Measurements from ENCODE around the gene RAPGEF5. TPM values are rescaled to one million over a fixed set of nuclear protein-coding genes. Genes with fewer than 3 reads are reported as not detected.

The RAPGEF5 gene
- total and polyA plus RNA-seq, 2 experiments from 2014 or later: 0.11 to 0.86 TPM

GRCh38 chr7:22346383-22347107 is 10.4 kb downstream of the RAPGEF5 start:
- no peaks in the 10 kb centered on the region for H3K27me3 ChIP-seq (replicated peaks; ENCODE audit: insufficient read depth)
- H4K20me1 ChIP-seq (ENCODE audit: insufficient read depth): no peaks in the 10 kb centered on the region
- H3K9me3 ChIP-seq (ENCODE audit: low read depth): no peaks in the 10 kb centered on the region
- no peak overlapping the region for H3K4me3 ChIP-seq
- in situ Hi-C loops (cut with MboI): no loop called here
- peaks cover 5% of the 10 kb centered on the region for H3F3A ChIP-seq (ENCODE audit: insufficient read depth)
- H3K9ac ChIP-seq: no peak overlapping the region
- 44 to 53% methylated on average over 2 of the region's 2 CpGs for WGBS, 2 experiments (ENCODE audit: low coverage in 1 of 2, low lambda C conversion rate in 2 of 2, missing lambda C conversion rate in 2 of 2)
- TF ChIP-seq EZH2phosphoT487 (IDR thresholded peaks at IDR 0.05; ENCODE audit: insufficient read depth, low read depth) (no peak), EZH2 (IDR thresholded peaks at IDR 0.05; ENCODE audit: insufficient read depth, poor library complexity, severe bottlenecking) (no peak)
- no peaks in the 10 kb centered on the region for H3K79me2 ChIP-seq (ENCODE audit: insufficient read depth)
- no peaks in the 10 kb centered on the region for H3K9me2 ChIP-seq (ENCODE audit: insufficient read depth)
- peak; percentile 39 for DNase-seq
- H3K27ac ChIP-seq: no peak overlapping the region
- H3K4me1 ChIP-seq (ENCODE audit: insufficient read depth): peaks cover 25% of the 10 kb centered on the region
- H2AFZ ChIP-seq: no peak overlapping the region; the same call in 1 of the 2 replicates
- no peaks in the 10 kb centered on the region for H3K36me3 ChIP-seq (ENCODE audit: low read depth)
- H3K4me2 ChIP-seq (ENCODE audit: unreplicated experiment): no peak overlapping the region

- Histone ChIP-seq H3K79me2 (ENCODE audit: insufficient read depth) (no peaks in the 10 kb centered on the region), H2AFZ (no peak overlapping the region), H3K4me1 (ENCODE audit: insufficient read depth) (peaks cover 13% of the 10 kb centered on the region), H3K27ac (no peak overlapping the region), H3K4me2 (ENCODE audit: unreplicated experiment) (no peak overlapping the region), H3K9me3 (ENCODE audit: low read depth) (no peaks in the 10 kb centered on the region), H3K27me3 (replicated peaks; ENCODE audit: insufficient read depth) (no peaks in the 10 kb centered on the region), H3K36me3 (ENCODE audit: low read depth) (no peaks in the 10 kb centered on the region), H3K9ac (no peak overlapping the region), H3F3A (ENCODE audit: insufficient read depth) (no peaks in the 10 kb centered on the region; the same call in 1 of the 2 replicates), H3K4me3 (no peak overlapping the region), H4K20me1 (ENCODE audit: insufficient read depth) (no peaks in the 10 kb centered on the region), H3K9me2 (ENCODE audit: insufficient read depth) (no peaks in the 10 kb centered on the region)
- TF ChIP-seq EZH2 (IDR thresholded peaks at IDR 0.05; ENCODE audit: insufficient read depth, poor library complexity, severe bottlenecking): no peak
- TF ChIP-seq EZH2phosphoT487 (IDR thresholded peaks at IDR 0.05; ENCODE audit: insufficient read depth, low read depth): no peak
- in situ Hi-C loops (cut with MboI): no loop called here
- no peak for DNase-seq
- WGBS, 2 experiments (ENCODE audit: low coverage in 1 of 2, low lambda C conversion rate in 2 of 2, missing lambda C conversion rate in 2 of 2): 58% methylated on average over 3 of the region's 3 CpGs
Measured at GRCh38 chr7:22344655-22345054, 12.3 kb downstream of the RAPGEF5 start.

GRCh38 chr7:22343612-22344011 is 13.3 kb downstream of the RAPGEF5 start:
- Histone ChIP-seq H3K4me3 (no peak overlapping the region), H3K27ac (no peak overlapping the region), H3K4me1 (ENCODE audit: insufficient read depth) (peaks cover 13% of the 10 kb centered on the region), H3K27me3 (replicated peaks; ENCODE audit: insufficient read depth) (no peaks in the 10 kb centered on the region), H3K79me2 (ENCODE audit: insufficient read depth) (no peaks in the 10 kb centered on the region), H3K9me3 (ENCODE audit: low read depth) (no peaks in the 10 kb centered on the region), H3K9ac (no peak overlapping the region), H3K9me2 (ENCODE audit: insufficient read depth) (no peaks in the 10 kb centered on the region), H3F3A (ENCODE audit: insufficient read depth) (no peaks in the 10 kb centered on the region), H2AFZ (no peak overlapping the region), H3K36me3 (ENCODE audit: low read depth) (no peaks in the 10 kb centered on the region), H4K20me1 (ENCODE audit: insufficient read depth) (no peaks in the 10 kb centered on the region), H3K4me2 (ENCODE audit: unreplicated experiment) (no peak overlapping the region)
- no peak for DNase-seq
- in situ Hi-C loops (cut with MboI): no loop called here
- 77 to 79% methylated on average over 7 of the region's 7 CpGs for WGBS, 2 experiments (ENCODE audit: low coverage in 1 of 2, low lambda C conversion rate in 2 of 2, missing lambda C conversion rate in 2 of 2)
- TF ChIP-seq EZH2 (IDR thresholded peaks at IDR 0.05; ENCODE audit: insufficient read depth, poor library complexity, severe bottlenecking) (no peak), EZH2phosphoT487 (IDR thresholded peaks at IDR 0.05; ENCODE audit: insufficient read depth, low read depth) (no peak)

DNA sequence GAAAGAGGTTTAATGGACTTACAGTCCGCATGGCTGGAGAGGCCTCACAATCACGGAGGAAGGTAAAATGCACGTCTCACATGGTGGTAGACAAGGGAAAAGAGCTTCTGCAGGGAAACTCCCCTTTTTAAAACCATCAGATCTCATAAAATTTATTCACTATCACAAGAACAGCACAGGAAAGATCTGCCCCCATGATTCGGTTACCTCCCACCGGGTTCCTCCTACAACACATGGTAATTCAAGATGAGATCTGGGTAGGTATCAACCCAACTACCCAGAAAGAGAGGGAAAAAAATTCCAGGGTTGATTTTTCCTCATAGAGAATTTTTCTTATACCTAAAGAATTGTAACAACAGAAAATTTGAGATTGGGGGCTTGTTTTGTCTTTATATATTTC is 13.9 kb downstream of the RAPGEF5 start:
- H3F3A ChIP-seq (ENCODE audit: insufficient read depth): no peaks in the 10 kb centered on the region
- no peak for TF ChIP-seq EZH2 (IDR thresholded peaks at IDR 0.05; ENCODE audit: insufficient read depth, poor library complexity, severe bottlenecking)
- no peak for TF ChIP-seq EZH2phosphoT487 (IDR thresholded peaks at IDR 0.05; ENCODE audit: insufficient read depth, low read depth)

More for the DNA sequence above, 13.9 kb downstream of the RAPGEF5 start:
- peaks cover 13% of the 10 kb centered on the region for H3K4me1 ChIP-seq (ENCODE audit: insufficient read depth)
- in situ Hi-C loops (cut with MboI): no loop called here
- no peak overlapping the region for H3K4me3 ChIP-seq
- no peaks in the 10 kb centered on the region for H3K9me3 ChIP-seq (ENCODE audit: low read depth)
- H3K9ac ChIP-seq: no peak overlapping the region
- H3K27ac ChIP-seq: no peak overlapping the region
- H4K20me1 ChIP-seq (ENCODE audit: insufficient read depth): no peaks in the 10 kb centered on the region
- 83 to 89% methylated on average over 5 of the region's 5 CpGs for WGBS, 2 experiments (ENCODE audit: low coverage in 1 of 2, low lambda C conversion rate in 2 of 2, missing lambda C conversion rate in 2 of 2)
- no peaks in the 10 kb centered on the region for H3K79me2 ChIP-seq (ENCODE audit: insufficient read depth)
- H3K4me2 ChIP-seq (ENCODE audit: unreplicated experiment): no peak overlapping the region
- H3K27me3 ChIP-seq (replicated peaks; ENCODE audit: insufficient read depth): no peaks in the 10 kb centered on the region
- DNase-seq: no peak
- H3K36me3 ChIP-seq (ENCODE audit: low read depth): no peaks in the 10 kb centered on the region
- H3K9me2 ChIP-seq (ENCODE audit: insufficient read depth): no peaks in the 10 kb centered on the region
- no peak overlapping the region for H2AFZ ChIP-seq
